ENCODE results near the gene TDRD3.

- TF ChIP-seq EZH2 (IDR thresholded peaks at IDR 0.05) (no peak), POLR2AphosphoS5 (IDR thresholded peaks at IDR 0.05; ENCODE audit: borderline replicate concordance, low read depth, low read length) (no peak), FOXP2 (optimal IDR thresholded peaks at IDR 0.05; ENCODE audit: control extremely low read depth, extremely low read length, insufficient read depth) (no peak)
Measured at GRCh38 chr13:60519496-60519895, 122.5 kb downstream of the TDRD3 start.
